ENCODE data around the gene CFAP251.
A peak's percentile ranks its signal among the peaks of the same experiment; 100 is the strongest.

CFAP251 gene

DNA sequence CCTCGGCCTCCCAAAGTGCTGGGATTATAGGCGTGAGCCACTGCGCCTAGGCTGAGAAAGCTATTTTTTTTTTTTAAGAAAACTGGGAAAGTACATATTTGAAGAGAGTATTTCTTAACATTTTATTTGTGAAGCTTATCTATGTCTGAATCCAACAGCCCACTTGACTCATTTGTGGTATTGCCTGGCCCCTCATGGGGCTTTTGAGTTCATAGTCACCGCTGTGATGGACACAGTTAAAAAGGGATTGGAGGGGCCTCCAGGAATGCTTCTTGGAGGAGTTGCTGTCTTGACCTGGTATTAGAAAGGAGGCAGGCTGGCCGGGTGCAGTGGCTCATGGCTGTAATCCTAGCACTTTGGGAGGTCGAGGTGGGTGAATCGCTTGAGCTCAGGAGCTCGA is 129.8 kb downstream of the CFAP251 start:
- H3K4me3 ChIP-seq (ENCODE audit: low read depth, low read length): no peak overlapping the region
- DNase-seq (ENCODE audit: low read depth): peak; percentile 63
- TF ChIP-seq, protein P1, sequence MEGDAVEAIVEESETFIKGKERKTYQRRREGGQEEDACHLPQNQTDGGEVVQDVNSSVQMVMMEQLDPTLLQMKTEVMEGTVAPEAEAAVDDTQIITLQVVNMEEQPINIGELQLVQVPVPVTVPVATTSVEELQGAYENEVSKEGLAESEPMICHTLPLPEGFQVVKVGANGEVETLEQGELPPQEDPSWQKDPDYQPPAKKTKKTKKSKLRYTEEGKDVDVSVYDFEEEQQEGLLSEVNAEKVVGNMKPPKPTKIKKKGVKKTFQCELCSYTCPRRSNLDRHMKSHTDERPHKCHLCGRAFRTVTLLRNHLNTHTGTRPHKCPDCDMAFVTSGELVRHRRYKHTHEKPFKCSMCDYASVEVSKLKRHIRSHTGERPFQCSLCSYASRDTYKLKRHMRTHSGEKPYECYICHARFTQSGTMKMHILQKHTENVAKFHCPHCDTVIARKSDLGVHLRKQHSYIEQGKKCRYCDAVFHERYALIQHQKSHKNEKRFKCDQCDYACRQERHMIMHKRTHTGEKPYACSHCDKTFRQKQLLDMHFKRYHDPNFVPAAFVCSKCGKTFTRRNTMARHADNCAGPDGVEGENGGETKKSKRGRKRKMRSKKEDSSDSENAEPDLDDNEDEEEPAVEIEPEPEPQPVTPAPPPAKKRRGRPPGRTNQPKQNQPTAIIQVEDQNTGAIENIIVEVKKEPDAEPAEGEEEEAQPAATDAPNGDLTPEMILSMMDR (conservative IDR thresholded peaks at IDR 0.05; ENCODE audit: low read depth, low read length): no peak

DNA sequence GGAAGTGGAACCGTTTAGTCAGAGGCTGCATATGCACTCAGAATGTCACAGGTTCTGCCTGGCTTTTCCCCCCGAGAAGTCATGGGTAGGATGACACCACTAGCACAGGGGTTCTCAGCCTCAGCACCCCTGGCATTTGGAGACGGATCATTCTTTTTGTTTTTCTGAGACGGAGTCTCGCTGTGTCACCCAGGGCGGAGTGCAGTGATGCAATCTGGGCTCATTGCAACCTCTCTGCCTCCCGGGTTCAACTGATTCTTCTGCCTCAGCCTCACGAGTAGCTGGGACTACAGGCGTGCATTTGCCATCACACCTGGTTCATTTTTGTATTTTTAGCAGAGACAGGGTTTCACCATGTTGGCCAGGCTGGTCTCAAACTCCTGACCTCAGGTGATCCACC is 131.4 kb downstream of the CFAP251 start:
- no peak overlapping the region for H3K4me3 ChIP-seq (ENCODE audit: low read depth, low read length)
- DNase-seq (ENCODE audit: low read depth): no peak
- TF ChIP-seq, protein P1 (conservative IDR thresholded peaks at IDR 0.05; ENCODE audit: low read depth, low read length): no peak

DNA sequence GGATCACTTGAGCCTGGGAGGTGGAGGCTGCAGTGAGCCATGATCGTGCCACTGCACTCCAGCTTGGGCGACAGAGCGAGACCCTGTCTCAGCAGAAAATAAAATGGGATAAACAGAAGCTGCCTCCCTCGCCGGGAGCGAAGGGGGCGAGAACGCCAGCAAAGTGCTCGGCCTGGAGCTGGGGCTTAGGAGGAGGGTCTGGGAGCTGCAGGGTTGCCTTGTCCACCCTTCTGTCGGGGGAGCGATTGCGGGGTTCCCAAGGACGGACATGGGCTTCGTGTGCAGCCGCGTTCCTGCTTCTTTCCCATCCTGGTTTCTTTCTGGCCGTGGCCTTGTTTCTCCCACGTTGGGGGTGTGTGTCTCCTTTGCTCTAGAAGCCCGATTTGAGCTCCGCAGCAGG is 132.3 kb downstream of the CFAP251 start:
- no peak overlapping the region for H3K4me3 ChIP-seq (ENCODE audit: low read depth, low read length)
- DNase-seq (ENCODE audit: low read depth): no peak
- TF ChIP-seq, protein P1 (conservative IDR thresholded peaks at IDR 0.05; ENCODE audit: low read depth, low read length): no peak

DNA sequence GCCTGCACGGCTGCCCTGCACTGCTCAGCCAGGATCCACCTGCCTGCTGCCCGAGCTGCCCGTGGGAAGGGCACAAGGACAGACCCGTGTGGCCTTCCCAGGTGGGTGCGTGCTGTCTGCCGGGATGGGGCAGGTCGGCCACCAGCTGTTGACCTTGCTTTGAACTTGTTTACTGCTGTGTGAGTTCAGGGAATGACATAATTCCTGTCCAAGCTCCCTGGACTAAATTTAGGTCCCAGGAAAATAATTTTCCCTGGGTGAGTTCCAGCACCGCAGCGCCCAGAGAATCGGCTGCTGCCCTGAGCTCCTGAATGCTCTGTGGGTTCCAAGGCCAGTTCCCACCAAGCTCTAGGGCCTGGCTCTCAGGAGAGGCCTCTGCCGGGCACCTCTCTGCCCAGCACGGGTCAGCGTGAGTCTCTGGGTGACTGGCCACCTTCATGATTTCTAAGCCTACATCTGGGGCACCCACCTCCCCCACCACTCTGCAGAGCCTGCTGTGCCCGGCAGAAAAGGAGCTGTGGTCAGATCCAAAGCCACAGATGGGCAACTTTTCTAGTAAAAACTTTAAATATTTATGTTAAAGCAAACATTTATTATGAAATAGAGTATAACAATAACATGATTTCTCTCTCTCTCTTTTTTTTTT is 133.0 kb downstream of the CFAP251 start:
- TF ChIP-seq, protein P1 (conservative IDR thresholded peaks at IDR 0.05; ENCODE audit: low read depth, low read length): no peak
- DNase-seq (ENCODE audit: low read depth): peak; percentile 23
- no peak overlapping the region for H3K4me3 ChIP-seq (ENCODE audit: low read depth, low read length)

DNA sequence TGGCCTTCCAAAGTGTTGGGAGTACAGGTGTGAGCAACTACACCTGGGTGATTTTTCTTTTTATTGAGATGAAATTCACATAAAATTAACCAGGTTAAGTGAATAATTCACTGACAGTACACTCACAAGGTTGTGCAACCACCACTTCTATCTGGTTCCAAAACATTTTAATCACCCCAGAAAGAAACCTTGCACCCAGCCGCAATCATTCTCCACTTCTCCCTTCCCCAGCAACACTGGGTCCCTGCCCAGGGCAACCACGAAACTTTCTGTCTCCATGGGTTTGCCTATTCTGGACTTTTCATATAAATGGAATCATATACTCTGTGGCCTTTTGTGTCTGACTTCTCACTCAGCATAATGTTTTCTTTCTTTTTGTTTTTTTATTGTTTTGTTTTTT is 133.9 kb downstream of the CFAP251 start:
- TF ChIP-seq, protein P1 (conservative IDR thresholded peaks at IDR 0.05; ENCODE audit: low read depth, low read length): no peak
- no peak overlapping the region for H3K4me3 ChIP-seq (ENCODE audit: low read depth, low read length)
- no peak for DNase-seq (ENCODE audit: low read depth)
